HG02973 (cell line): ENCODE measurements around the gene CACYBP.
A peak's percentile ranks its signal among the peaks of the same experiment; 100 is the strongest.

Source experiments
- ATAC-seq: cut with Tn5 transposase; IDR thresholded peaks from one replicate; pipeline ENCODE4 v1.9.1; 2021; ENCODE audit warnings: moderate library complexity; ENCODE audit not compliant: unreplicated experiment

CACYBP gene

DNA sequence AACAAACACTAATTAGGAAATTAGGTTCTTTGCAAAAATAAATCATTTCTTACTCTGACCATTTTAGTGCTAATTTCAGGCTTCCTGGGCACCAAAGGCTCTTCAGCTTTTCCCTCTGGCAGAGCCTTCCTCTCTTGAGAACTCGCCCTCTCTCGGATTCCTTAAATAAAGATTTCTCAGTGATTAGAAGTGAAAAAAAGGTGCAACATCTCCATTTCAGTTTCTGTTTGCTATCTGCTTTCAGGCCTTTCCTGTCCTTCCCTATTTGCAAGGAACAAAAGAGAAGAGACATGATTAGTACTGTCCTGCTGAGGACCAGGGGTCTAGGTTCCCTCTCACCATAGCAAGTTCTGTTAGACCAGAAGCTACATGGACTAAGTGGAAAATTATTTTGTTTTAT lies 27.8 kb upstream of the CACYBP start:
- no peak for ATAC-seq

DNA sequence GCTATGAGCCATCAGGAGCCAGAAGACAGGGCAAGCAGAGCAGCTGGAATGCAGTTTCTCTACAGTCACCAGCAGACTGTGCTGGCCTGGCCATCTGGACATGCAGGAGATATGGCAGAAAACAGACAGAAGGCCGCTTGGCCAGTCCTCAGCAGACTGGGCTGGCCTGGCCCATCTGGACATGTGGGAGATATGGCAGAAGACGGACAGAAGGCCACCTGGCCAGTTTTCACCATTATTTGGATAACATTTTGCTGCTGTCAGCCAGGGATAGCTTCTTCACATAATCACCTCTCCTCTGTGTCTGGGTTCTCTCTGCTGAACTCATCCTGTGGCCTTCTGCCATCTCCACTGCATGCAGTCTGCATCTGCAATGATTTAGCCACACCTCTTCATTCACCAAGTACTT lies 25.0 kb upstream of the CACYBP start:
- no peak for ATAC-seq

DNA sequence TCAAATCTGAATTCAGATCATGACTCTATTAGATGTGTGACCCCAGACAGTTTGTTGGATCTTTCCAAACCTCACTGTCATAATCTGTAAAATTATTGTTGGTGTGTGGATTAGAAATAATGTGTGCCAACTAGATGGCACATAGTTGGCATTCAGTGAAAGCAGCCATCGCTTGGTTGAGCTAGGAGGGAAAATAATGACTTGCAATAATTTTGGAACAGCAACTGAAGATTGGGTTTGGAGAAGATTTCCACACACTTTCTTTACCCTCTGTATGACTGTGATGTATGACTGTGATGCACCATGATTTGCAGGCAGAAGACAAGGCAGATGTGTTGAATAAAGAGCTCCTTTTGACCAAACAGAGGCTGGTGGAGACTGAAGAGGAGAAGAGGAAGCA lies 24.0 kb upstream of the CACYBP start:
- no peak for ATAC-seq

DNA sequence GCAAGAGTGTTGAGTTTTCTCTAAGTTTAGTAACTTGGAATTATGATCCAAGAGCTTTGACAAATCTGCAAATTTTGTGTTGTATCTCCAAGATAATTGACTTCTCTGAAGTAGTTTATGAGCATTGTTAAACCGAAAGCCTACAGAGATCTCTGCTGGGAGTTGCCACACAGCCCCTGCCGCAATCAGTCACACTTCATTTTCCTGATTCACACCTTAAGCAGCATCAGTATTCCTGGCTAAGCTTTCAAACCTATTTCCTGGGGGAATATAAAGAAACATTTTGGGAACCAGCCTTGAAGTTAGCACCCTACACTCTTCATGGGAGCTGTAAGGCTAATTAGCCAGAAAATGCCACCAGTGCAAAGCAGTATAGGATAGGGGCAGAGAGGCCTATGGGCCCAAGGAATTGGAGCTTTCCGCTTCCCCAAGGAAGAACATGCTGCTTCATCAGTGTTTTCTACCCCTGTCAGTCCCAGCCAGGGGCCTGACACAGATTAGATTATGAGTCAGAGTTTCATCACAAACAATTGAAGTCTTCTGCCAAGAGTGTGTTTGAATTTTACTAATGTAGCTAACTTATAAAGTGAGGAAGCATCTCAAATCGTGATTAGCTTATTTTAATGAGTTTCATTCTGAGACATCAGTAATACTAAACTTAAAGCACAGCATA lies 23.2 kb upstream of the CACYBP start:
- no peak for ATAC-seq

DNA sequence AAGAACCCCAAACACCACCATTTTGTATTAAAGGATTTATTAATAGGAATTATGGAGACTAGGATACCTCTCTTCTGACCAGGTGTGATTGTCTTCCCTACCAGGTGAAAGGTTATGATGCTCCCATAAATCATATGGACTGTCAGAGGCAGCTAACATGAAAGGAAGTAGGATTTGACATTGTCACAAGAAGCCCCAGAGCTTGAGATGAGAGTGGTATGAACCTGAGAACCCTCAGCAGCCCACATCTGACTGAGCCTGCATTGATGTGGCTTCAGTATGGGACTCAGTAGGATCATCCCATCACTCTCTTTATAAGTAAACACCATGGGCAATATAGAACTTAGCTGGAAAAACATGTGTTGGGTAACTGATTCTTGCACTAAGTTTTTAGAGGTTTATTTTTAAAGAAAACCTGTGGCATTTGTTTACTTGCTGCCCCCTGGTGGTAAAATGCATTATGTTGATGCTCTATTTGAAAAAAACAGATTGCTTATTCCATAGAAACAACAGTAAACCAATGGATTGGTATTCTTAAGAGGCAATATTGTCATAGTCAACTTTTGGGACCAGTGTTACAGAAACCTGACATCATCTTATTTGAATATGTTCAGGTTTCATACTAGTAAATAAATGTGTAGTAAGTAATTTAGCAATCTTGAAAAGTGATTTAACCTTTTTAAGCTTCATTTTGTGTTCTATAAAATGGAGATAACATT lies 16.6 kb upstream of the CACYBP start:
- ATAC-seq = no peak

DNA sequence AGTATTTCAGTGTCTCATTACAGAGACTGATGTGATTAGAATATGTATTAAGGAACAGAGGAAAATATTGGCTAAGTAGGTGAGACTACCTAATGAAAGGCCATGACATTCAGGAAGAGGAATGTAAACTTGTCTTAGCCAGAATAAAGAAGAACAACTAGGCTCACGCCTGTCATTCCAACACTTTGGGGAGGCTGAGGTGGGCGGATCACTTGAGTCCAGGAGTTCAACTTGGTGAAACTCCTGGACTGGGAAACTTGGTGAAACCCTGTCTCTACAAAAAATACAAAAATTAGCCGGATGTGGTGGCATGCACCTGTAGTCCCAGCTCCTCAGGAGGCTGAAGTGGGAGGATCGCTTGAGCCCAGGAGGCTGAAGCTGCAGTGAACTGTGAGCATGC lies 14.8 kb upstream of the CACYBP start:
- no peak for ATAC-seq

DNA sequence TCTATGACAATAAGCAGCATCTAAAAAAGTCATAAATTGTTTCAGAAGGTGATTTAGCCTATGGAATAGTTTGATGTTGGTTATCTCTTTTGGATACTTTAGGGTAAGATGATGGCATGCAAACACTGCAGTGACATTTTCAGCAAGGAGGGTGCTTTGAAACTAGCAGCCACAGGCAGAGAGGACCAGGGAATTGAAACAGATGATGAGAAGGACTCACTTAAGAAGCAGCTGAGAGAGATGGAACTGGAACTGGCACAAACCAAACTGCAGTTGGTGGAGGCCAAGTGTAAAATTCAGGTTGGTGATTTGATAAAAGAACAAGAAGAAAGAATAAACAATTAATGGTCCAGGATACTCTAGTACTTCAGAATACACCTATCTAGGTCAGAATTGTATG lies 11.2 kb upstream of the CACYBP start:
- no peak for ATAC-seq

DNA sequence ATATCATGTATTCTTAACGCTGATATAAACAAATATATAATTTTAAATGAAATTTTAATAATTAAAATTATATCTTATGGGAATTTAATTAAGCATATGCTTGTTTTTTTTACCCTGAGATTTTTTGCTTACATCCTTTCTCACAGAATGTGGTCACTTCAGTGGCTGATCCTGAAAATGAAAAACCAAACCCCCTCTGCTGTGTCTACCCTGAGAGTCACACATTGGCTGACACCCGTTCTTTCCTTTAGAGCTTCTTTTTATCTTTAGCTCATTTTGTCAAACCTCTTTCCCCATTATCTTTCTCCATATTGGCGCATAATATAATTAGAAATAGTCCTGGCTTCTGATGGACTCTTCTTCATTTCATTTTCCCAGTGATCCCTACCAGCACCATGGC lies 10.8 kb upstream of the CACYBP start:
- ATAC-seq = no peak

DNA sequence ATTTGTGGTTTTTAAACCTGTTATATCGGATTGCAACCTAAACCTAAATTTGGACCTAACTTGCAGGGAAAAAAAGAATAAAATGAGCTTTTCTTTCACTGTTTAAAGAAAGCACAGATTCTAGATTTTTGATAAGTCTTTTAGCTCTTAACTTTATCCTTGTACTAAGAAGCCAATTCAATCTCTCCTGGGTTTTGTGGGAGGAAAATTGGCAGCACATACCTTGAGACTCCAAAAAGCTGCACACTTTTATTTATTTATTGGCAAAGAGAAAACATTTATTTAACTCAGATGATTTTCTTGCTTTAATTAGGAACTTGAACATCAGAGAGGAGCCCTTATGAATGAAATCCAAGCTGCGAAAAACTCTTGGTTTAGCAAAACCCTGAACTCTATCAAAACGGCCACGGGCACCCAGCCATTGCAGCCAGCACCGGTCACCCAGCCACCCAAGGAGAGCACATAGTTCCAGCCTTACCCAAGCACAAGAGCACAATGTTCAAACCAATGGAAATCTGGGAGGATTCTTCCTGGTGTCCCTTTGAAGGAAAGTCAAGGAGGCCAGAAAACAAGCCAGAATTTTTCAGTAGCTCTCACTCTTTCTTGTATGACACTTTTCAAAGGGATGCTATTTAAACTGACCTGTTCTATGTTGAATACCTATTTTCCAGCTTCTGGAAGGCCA lies 10.1 kb upstream of the CACYBP start:
- no peak for ATAC-seq

DNA sequence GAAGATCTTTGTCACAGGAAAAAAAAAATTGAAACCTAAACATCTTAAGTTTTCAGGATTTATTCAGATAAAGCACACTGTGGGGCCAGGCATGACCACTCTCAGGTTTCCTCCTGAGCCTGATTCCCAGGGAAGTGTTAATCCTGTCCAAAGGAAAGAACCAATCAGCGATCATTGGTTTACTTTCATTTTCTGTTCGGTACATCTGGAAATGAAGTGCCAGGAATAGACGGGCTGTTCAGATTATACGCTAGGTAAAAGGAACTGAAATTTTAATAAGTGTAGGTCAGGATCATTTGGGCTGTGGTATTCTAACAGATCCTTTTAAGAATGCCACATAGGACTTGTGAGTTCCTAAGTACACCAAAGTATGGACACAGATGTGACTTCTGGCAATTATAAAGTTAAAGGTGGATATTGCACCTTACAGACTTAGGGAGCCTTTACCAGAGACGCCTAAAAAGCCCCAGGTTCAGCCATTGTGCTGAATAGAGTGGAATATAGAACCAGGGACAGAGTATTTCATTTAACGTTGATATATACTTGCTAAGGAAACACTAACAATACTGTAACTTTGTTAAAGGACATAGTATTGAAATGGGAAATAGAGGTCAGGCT lies 9.3 kb upstream of the CACYBP start:
- ATAC-seq = no peak

DNA sequence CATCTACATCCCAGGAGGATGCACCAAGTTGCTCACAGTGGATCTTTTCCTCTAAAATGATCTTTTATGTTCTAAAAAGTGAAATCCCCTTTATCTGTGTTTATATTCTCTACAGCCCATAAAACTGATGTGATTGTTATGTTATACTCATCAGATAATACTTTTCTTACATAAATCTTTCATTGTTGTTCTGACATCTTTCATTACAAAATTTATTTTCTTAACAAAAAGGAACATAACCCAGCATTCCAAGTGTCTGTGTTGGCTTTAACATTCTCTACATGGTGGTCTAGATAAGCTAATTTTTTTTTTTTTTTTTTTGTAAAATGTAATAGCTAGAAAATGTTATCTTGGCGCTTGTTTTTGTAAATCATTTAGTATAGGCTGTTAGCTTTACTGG lies 8.3 kb upstream of the CACYBP start:
- no peak for ATAC-seq

DNA sequence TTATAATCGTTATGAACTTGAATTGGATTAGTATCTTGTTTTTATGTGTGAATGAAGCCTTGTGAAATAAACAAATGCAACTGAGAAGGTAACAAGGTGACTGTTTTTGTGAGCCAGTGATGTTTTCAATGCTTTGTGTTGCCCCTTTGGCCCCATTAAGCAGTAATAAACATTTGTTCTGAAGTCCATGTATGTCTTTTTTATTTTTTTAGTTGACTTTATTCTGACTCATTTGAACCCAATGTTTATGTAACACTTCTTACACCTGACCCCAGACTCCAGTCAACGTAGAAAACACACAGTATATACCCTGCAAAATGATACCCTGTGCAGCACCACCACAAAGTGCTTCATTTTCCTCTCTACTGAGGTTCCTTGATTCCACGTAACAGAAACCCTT lies 4.6 kb upstream of the CACYBP start:
- no peak for ATAC-seq

DNA sequence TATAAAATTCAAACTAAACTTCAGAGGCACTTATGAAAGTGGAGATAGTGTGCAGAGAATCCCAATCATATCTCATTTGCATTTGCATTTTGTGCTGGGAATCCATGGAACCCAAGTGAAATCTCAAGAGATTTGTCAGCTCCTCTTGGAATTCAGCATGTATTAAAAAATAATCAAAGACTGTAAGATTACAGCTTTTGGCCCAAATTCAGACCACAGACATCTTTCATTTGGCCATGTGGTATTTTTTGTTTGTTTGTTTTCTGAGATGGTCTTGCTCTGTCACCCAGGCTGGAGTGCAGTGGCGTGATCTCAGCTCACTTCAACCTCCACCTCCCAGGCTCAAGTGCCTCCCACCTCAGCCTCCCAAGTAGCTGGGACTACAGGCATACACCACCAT lies 3.8 kb upstream of the CACYBP start:
- ATAC-seq = no peak

DNA sequence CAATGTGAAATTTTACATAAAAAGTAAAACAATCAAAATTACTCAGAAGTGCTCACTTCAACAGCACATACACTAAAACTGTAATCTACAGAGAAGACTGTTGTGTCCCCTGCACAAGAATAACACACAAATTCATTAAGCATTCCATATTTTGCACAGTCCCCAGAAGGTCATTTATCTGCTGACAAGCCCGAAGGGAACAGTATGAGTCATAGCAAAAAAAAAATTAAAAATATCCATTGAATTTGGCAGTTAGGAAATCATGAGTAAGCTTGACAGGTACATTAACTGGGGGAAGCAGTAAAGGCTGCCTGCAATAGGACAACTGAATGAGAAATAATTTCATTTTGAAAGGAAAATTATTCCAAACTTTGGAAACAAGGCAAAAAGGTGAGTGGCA lies 3.3 kb upstream of the CACYBP start:
- no peak for ATAC-seq

DNA sequence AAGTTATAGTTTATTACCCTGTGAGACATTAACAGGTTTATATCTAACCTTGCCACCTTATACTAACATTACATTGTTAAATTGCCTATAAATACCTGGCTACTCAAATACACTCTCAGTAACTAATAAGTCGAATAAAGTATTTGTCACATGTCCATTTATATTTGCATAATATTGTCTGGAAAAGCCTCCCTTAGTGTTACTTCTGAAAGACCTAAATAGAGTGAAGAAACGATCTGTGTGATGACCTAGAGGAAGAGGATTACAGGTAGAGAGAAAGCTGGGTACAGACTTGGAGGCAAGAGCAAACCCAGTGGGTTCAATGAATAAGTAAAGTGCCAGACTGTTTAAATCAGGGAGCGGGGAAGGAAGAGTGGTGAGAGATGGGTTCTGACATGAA lies 2.7 kb upstream of the CACYBP start:
- ATAC-seq = no peak

DNA sequence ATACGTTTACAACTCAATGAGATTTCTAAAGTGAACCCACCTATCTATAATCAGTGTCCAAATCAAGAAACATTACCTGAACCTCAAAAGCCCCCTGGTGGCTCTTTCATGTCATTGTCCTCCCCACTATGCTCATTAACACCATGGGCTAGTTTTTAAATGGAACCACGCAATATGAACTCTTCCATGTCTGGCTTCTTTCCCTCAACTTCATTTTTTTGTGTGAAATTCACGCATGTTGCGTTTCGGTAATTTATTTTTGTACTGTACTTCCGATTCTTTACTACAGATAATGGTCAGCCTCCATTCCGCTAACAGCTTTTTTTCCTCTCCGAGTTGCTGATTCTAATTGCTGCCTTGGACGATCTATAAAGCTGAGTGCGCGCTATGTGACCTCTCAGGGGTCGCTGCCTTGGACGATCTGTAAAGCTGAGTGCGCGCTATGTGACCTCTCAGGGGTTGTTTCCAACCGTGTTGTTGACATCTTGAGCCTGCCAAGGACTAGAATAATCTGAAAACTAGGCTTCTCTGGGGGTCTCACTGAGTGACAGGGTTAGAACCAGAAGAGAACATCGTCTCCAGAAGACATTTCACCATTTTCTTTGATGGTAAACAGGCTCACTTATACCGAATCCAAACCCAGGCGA lies 1.1 kb upstream of the CACYBP start:
- peak; percentile 2 for ATAC-seq

DNA sequence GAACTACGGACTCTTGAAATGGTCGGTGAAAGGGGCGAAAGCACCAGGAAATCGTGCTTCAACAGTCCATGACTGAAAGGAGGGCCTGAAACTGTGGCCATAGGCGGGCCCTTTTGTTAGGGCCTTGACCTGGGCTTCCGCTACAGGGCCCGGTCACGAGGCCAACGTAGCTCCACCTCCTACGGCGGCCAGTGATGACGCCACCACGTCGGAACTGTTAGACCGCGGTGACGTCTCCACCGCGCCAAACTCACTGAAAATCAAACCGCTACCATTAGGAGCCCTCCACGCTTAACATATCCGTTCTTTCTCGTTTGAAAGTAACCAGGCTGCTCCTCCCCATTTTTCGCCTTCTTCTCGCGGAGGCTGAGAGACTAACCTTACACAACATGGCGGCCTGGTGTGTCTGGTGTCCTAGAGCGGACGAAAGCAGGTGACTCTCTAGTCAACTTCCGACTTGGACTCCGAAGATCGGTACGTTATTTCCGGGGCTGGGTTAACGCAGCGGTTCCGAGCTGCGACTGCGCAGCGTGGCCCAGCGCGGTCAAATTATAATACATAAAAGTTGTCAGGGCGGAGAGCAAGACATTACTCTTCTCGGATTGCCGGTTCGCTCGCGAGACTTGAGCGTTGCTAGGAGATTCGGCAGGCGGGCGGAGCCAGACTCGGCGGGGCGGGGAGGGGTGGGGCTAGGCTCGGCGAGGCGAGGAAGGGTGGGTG lies 371 bp upstream of the CACYBP start:
- peak; percentile 74 for ATAC-seq

DNA sequence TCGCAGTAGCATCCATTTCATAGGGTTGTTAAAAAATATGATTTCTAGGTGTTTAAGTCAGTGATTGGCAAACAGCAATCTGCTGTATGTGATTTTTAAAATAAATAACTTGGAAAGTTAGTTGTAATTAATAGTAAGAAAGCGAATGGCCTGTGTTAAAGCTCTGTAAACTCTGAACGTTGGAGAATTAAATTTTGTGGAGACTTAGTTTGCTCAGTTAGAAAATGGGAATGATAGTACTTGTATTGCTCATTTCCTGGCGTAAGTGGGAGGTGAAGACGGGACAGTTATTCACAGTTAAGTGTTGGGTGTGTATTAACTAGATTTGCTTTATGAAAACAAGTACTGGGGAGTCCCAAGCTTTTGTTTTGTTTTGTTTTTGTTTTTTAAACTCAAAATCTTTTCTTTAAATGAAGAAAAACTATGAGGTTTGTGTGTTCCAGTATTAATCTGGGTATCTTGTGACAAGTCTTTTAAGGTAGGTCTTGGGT lies 995 bp downstream of the CACYBP start:
- no peak for ATAC-seq

DNA sequence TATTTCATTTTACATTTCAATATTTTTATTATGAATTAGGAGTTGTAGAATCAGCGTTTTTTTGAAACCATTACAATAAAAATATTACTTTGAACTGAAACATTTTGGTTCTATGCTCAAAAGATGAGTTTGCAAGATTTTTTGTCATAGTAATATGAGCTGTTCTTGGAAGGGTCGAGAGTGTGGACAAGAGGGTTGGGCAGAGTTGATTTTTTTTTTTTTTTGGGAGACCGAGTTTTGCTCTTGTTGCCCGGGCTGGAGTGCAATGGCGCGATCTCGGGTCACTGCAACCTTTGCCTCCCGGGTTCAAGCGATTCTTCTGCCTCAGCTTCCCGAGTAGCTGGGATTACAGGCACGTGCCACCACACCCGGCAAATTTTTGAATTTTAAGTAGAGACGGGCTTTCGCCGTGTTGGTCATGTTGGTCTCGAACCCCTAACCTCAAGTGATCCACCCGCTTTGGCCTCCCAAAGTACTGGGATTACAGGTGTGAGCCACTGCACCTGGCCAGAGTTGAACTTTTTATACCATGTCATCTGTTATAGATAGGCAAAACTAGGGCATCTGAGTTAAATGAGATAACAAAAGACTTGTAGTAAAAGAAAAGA lies 3.3 kb downstream of the CACYBP start:
- no peak for ATAC-seq

DNA sequence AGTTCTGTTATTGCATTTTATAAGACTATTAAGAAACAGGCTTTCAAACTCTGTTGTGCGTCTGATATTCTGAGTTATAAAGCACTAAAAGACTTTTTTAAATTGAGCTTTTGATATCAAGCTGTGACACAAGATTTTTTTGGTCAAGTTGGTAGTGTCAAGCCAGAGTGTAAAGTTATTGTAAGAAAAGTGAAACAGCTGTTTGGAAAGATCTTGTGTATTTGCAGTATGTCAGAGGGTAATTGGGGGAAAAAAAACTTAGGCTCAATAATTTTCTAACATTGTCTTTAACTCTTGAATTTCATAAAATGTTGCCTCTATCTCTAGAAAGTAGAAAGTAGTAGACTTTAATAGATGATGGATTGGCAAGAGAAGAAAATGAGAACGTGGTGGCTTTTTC lies 3.8 kb downstream of the CACYBP start:
- ATAC-seq = no peak
